Measurements from ENCODE around the gene NTRK2.

Gene NTRK2

DNA sequence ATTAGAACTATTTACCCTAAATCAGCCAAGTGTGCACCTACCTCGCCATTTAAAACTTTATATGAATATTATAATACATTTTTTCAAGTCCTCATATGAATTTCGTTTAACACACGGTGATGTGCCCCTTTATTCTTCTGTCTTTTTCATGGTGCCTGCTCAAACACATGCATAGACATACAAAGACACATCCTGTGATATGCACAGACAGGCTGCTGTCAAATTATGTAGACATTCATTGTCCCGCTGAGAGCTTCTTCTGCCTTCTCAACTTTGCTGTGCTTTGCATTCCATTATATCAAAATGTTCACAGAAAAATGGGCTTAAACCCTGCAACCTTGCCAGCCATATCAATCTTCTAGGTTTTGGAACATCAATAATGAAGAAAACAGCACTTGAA, 193.8 kb downstream of the NTRK2 start:
- Histone ChIP-seq H3K18ac (ENCODE audit: low read length) (no peak overlapping the region), H4K8ac (ENCODE audit: low read depth, low read length) (no peak overlapping the region), H2BK5ac (ENCODE audit: low read depth, low read length, poor library complexity) (no peak overlapping the region), H2AFZ (ENCODE audit: insufficient read depth, low read length, poor library complexity) (no peak overlapping the region), H2BK120ac (ENCODE audit: insufficient read depth, low read length, poor library complexity) (no peak overlapping the region), H3K36me3 (ENCODE audit: control insufficient read depth in 1 of 2, insufficient read depth in 2 of 2, low read length in 2 of 2) (no peaks in the 10 kb centered on the region), H3K4me1 (ENCODE audit: control insufficient read depth in 1 of 2, insufficient read depth in 2 of 2, low read length in 2 of 2) (peaks cover 0 to 2% of the 10 kb centered on the region in 2 experiments), H3K4me2 (ENCODE audit: low read length) (no peak overlapping the region), H2AK5ac (ENCODE audit: low read length) (no peak overlapping the region), H3K79me2 (ENCODE audit: control insufficient read depth, insufficient read depth, low read length, poor library complexity) (no peaks in the 10 kb centered on the region), H3K4ac (ENCODE audit: low read depth, low read length) (no peak overlapping the region), H3K27me3 (ENCODE audit: insufficient read depth, low read length) (no peaks in the 10 kb centered on the region), H4K91ac (ENCODE audit: low read depth, low read length) (no peak overlapping the region), H3K9me3 (ENCODE audit: insufficient read depth, low read depth, low read length) (peaks cover 3% of the 10 kb centered on the region), H3K14ac (ENCODE audit: low read length) (no peak overlapping the region), H3K4me3 (ENCODE audit: low read depth, low read length) (no peak overlapping the region), H2BK12ac (ENCODE audit: low read length) (no peak overlapping the region), H3K23ac (ENCODE audit: low read length) (no peak overlapping the region), H3K9ac (ENCODE audit: low read length) (no peak overlapping the region), H3K27ac (ENCODE audit: low read depth, low read length) (no peak overlapping the region), H3K79me1 (ENCODE audit: low read length) (no peaks in the 10 kb centered on the region), H4K12ac (ENCODE audit: low read depth, low read length) (no peak overlapping the region)
- no peak for DNase-seq
- no CpG with 5 or more reads among the region's 4 CpGs for WGBS (ENCODE audit: extremely low coverage, insufficient coverage, insufficient read length)

DNA sequence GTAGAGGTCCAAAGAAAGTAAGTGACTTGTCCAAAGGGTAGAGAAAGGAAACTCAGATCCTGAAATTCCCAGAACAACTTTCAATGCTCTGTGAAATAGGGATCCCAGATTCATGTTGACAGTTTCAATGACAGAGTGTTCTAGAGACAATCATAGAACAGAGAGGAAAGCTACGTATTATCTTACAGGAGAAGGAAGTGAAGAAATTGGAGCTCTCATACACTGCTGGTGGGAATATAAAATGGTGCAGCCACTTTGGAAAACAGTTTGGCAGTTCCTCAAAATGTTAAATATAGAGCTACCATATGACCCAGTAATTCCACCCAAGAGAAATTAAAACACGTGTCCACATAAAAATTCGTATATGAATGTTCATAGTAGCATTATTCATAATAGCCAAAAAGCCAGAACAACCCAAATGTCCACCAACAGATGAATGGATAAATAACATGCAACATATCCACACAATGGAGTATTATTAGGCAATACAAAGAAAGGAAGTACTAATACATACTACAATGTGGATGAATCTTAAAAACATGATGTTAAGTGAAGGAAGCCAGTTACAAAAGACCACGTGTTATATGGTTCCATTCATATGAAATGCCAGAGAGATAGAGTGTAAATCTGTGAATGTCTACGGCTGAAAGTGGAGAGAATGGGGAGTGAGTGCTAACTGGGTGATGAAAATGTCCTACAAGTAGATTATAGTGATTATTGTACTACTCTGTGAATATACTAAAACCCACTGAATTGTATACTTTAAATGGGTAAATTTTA, 197.1 kb downstream of the NTRK2 start:
- Histone ChIP-seq H2BK5ac (ENCODE audit: low read depth, low read length, poor library complexity) (no peak overlapping the region), H3K27ac (ENCODE audit: low read depth, low read length) (no peak overlapping the region), H2BK120ac (ENCODE audit: insufficient read depth, low read length, poor library complexity) (no peak overlapping the region), H3K4me3 (ENCODE audit: low read depth, low read length) (no peak overlapping the region), H3K79me2 (ENCODE audit: control insufficient read depth, insufficient read depth, low read length, poor library complexity) (no peaks in the 10 kb centered on the region), H2AFZ (ENCODE audit: insufficient read depth, low read length, poor library complexity) (no peak overlapping the region), H3K27me3 (ENCODE audit: insufficient read depth, low read length) (no peaks in the 10 kb centered on the region), H4K12ac (ENCODE audit: low read depth, low read length) (no peak overlapping the region), H4K8ac (ENCODE audit: low read depth, low read length) (no peak overlapping the region), H3K36me3 (ENCODE audit: control insufficient read depth in 1 of 2, insufficient read depth in 2 of 2, low read length in 2 of 2) (no peaks in the 10 kb centered on the region), H3K14ac (ENCODE audit: low read length) (no peak overlapping the region), H4K91ac (ENCODE audit: low read depth, low read length) (no peak overlapping the region), H3K9ac (ENCODE audit: low read length) (no peak overlapping the region), H3K4ac (ENCODE audit: low read depth, low read length) (no peak overlapping the region), H3K79me1 (ENCODE audit: low read length) (no peaks in the 10 kb centered on the region), H3K4me1 (ENCODE audit: control insufficient read depth in 1 of 2, insufficient read depth in 2 of 2, low read length in 2 of 2) (no peaks in the 10 kb centered on the region), H3K18ac (ENCODE audit: low read length) (no peak overlapping the region), H2BK12ac (ENCODE audit: low read length) (no peak overlapping the region), H3K4me2 (ENCODE audit: low read length) (no peak overlapping the region), H3K9me3 (ENCODE audit: insufficient read depth, low read depth, low read length) (peaks cover 3% of the 10 kb centered on the region), H2AK5ac (ENCODE audit: low read length) (no peak overlapping the region), H3K23ac (ENCODE audit: low read length) (no peak overlapping the region)
- no CpG with 5 or more reads among the region's 5 CpGs for WGBS (ENCODE audit: extremely low coverage, insufficient coverage, insufficient read length)
- DNase-seq: no peak

DNA sequence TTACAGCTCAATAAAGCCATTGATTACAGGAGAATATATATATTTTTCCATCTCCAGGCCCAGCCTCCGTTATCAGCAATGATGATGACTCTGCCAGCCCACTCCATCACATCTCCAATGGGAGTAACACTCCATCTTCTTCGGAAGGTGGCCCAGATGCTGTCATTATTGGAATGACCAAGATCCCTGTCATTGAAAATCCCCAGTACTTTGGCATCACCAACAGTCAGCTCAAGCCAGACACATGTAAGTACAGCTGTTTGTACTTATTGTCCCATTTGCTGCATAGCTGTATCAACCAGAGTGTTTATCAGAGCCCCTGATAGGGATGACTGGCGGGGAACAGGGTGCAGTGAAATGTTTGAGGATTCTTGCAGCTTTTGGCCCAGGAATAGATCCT, 197.7 kb downstream of the NTRK2 start:
- H3K4ac ChIP-seq (ENCODE audit: low read depth, low read length): no peak overlapping the region
- no peak overlapping the region for H2BK12ac ChIP-seq (ENCODE audit: low read length)
- no peak overlapping the region for H3K18ac ChIP-seq (ENCODE audit: low read length)
- no peak for DNase-seq
- no peaks in the 10 kb centered on the region for H3K79me2 ChIP-seq (ENCODE audit: control insufficient read depth, insufficient read depth, low read length, poor library complexity)
- H2AFZ ChIP-seq (ENCODE audit: insufficient read depth, low read length, poor library complexity): no peak overlapping the region
- H2BK5ac ChIP-seq (ENCODE audit: low read depth, low read length, poor library complexity): no peak overlapping the region
- H3K27me3 ChIP-seq (ENCODE audit: insufficient read depth, low read length): no peaks in the 10 kb centered on the region
- no peaks in the 10 kb centered on the region for H3K9me3 ChIP-seq (ENCODE audit: insufficient read depth, low read depth, low read length)
- no peak overlapping the region for H3K9ac ChIP-seq (ENCODE audit: low read length)
- no peak overlapping the region for H3K4me3 ChIP-seq (ENCODE audit: low read depth, low read length)
- H4K12ac ChIP-seq (ENCODE audit: low read depth, low read length): no peak overlapping the region
- no peak overlapping the region for H2BK120ac ChIP-seq (ENCODE audit: insufficient read depth, low read length, poor library complexity)
- no peaks in the 10 kb centered on the region for H3K4me1 ChIP-seq (ENCODE audit: control insufficient read depth in 1 of 2, insufficient read depth in 2 of 2, low read length in 2 of 2)
- WGBS (ENCODE audit: extremely low coverage, insufficient coverage, insufficient read length): no CpG with 5 or more reads among the region's 3 CpGs
- no peak overlapping the region for H3K23ac ChIP-seq (ENCODE audit: low read length)
- no peak overlapping the region for H2AK5ac ChIP-seq (ENCODE audit: low read length)
- H4K91ac ChIP-seq (ENCODE audit: low read depth, low read length): no peak overlapping the region
- no peaks in the 10 kb centered on the region for H3K79me1 ChIP-seq (ENCODE audit: low read length)
- H3K14ac ChIP-seq (ENCODE audit: low read length): no peak overlapping the region
- no peak overlapping the region for H3K27ac ChIP-seq (ENCODE audit: low read depth, low read length)
- H4K8ac ChIP-seq (ENCODE audit: low read depth, low read length): no peak overlapping the region
- no peak overlapping the region for H3K4me2 ChIP-seq (ENCODE audit: low read length)
- H3K36me3 ChIP-seq (ENCODE audit: control insufficient read depth in 1 of 2, insufficient read depth in 2 of 2, low read length in 2 of 2): no peaks in the 10 kb centered on the region

DNA sequence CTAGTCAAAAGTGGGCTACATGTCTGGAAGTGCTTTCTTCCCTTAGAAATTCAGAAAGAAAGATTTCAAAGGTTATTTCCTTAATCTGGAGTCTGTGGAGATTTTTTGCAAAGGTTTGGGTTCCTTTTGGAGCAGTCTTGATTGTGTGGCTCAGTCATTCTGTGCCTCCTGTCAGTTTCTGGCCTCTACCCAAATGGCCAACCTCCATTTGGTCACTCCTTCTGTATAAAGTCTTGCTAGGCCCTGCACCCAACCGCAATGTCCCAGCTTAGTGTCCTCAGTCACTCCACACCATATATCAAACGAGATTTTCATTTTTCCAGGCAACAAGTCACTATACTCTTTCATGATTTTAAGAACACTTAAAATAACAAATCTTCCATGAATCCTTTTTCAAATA, 199.6 kb downstream of the NTRK2 start:
- H3K9ac ChIP-seq (ENCODE audit: low read length): no peak overlapping the region
- no peak overlapping the region for H2BK5ac ChIP-seq (ENCODE audit: low read depth, low read length, poor library complexity)
- no peaks in the 10 kb centered on the region for H3K9me3 ChIP-seq (ENCODE audit: insufficient read depth, low read depth, low read length)
- WGBS (ENCODE audit: extremely low coverage, insufficient coverage, insufficient read length): no CpG with 5 or more reads among the region's 2 CpGs
- no peaks in the 10 kb centered on the region for H3K79me2 ChIP-seq (ENCODE audit: control insufficient read depth, insufficient read depth, low read length, poor library complexity)
- no peak overlapping the region for H3K27ac ChIP-seq (ENCODE audit: low read depth, low read length)
- no peak overlapping the region for H2BK12ac ChIP-seq (ENCODE audit: low read length)
- no peaks in the 10 kb centered on the region for H3K4me1 ChIP-seq (ENCODE audit: control insufficient read depth in 1 of 2, insufficient read depth in 2 of 2, low read length in 2 of 2)
- no peak overlapping the region for H2BK120ac ChIP-seq (ENCODE audit: insufficient read depth, low read length, poor library complexity)
- no peak overlapping the region for H4K91ac ChIP-seq (ENCODE audit: low read depth, low read length)
- no peak overlapping the region for H4K12ac ChIP-seq (ENCODE audit: low read depth, low read length)
- no peak overlapping the region for H3K4me2 ChIP-seq (ENCODE audit: low read length)
- H3K27me3 ChIP-seq (ENCODE audit: insufficient read depth, low read length): no peaks in the 10 kb centered on the region
- no peaks in the 10 kb centered on the region for H3K36me3 ChIP-seq (ENCODE audit: control insufficient read depth in 1 of 2, insufficient read depth in 2 of 2, low read length in 2 of 2)
- H3K4me3 ChIP-seq (ENCODE audit: low read depth, low read length): no peak overlapping the region
- no peak overlapping the region for H2AK5ac ChIP-seq (ENCODE audit: low read length)
- no peaks in the 10 kb centered on the region for H3K79me1 ChIP-seq (ENCODE audit: low read length)
- no peak overlapping the region for H3K14ac ChIP-seq (ENCODE audit: low read length)
- no peak for DNase-seq
- H3K18ac ChIP-seq (ENCODE audit: low read length): no peak overlapping the region
- no peak overlapping the region for H3K4ac ChIP-seq (ENCODE audit: low read depth, low read length)
- H2AFZ ChIP-seq (ENCODE audit: insufficient read depth, low read length, poor library complexity): no peak overlapping the region
- H4K8ac ChIP-seq (ENCODE audit: low read depth, low read length): no peak overlapping the region
- no peak overlapping the region for H3K23ac ChIP-seq (ENCODE audit: low read length)

Data from trophoblast cell (in vitro differentiated cells and primary cell).